Liver (tissue), 9 donors: ENCODE results near the gene RNPC3. TPM values are rescaled to one million over a fixed set of nuclear protein-coding genes. Genes with fewer than 3 reads are reported as not detected.

ENCODE experiments used
- DNase-seq: peaks from one replicate; pipeline ENCODE4 v3.0.0-alpha.2; 2017; ENCODE audit warnings: low spot score
- H3K27ac ChIP-seq, 2 donors: one replicate each; pipeline ENCODE4 v1.7.0; 2013; ENCODE audit warnings: inconsistent platforms in 2 of 2, low read length in 2 of 2, control low read depth in 1 of 2, low read depth in 1 of 2, mild to moderate bottlenecking in 1 of 2
- H3K27me3 ChIP-seq, 4 donors: one replicate each; pipeline versions ENCODE4 v1.6.1 to v1.7.0; 2013; ENCODE audit warnings: low read length in 3 of 4, inconsistent platforms in 1 of 4, mild to moderate bottlenecking in 1 of 4, moderate library complexity in 1 of 4; ENCODE audit not compliant: control insufficient read depth in 4 of 4, insufficient read depth in 4 of 4
- H3K36me3 ChIP-seq, 4 donors: one replicate each; pipeline versions ENCODE4 v1.6.1 to v1.7.0; 2013; ENCODE audit warnings: low read length in 3 of 4, mild to moderate bottlenecking in 3 of 4, low read depth in 1 of 4, moderate library complexity in 1 of 4; ENCODE audit not compliant: control insufficient read depth in 4 of 4, insufficient read depth in 3 of 4
- H3K4me1 ChIP-seq, 4 donors: one replicate each; pipeline versions ENCODE4 v1.6.1 to v1.7.0; 2013; ENCODE audit warnings: low read length in 3 of 4, mild to moderate bottlenecking in 3 of 4, moderate library complexity in 1 of 4; ENCODE audit not compliant: control insufficient read depth in 4 of 4, insufficient read depth in 4 of 4
- H3K4me3 ChIP-seq, 3 donors: one replicate each; pipeline versions ENCODE4 v1.6.1 to v1.7.0; 2013; ENCODE audit warnings: low read length in 3 of 3, control low read depth in 1 of 3, low read depth in 1 of 3, mild to moderate bottlenecking in 1 of 3
- H3K9ac ChIP-seq, 2 donors: one replicate each; pipeline ENCODE4 v1.7.0; 2013; ENCODE audit warnings: low read length in 2 of 2, mild to moderate bottlenecking in 2 of 2, moderate library complexity in 2 of 2, control low read depth in 1 of 2, low read depth in 1 of 2
- H3K9me3 ChIP-seq, 4 donors: one replicate each; pipeline versions ENCODE4 v1.6.1 to v1.7.0; 2013; ENCODE audit warnings: low read length in 3 of 4; ENCODE audit not compliant: control insufficient read depth in 4 of 4
- ATF3 ChIP-seq: IDR thresholded peaks from 2 replicates; pipeline ENCODE4 v1.6.1; 2016; ENCODE audit warnings: antibody characterized with exemption
- CTCF ChIP-seq: fragments of 150-350 bp; IDR thresholded peaks from 2 replicates; pipeline ENCODE4 v1.5.1; 2017; ENCODE audit warnings: improper control_type of control experiment, low read depth, low read length; ENCODE audit not compliant: missing input control
- EGR1 ChIP-seq, 2 donors: IDR thresholded peaks; 2 replicates each; pipeline ENCODE4 v1.6.1; 2016 to 2018; ENCODE audit warnings: antibody characterized with exemption in 2 of 2, low read depth in 2 of 2
- FOXA1 ChIP-seq: IDR thresholded peaks from 2 replicates; pipeline ENCODE4 v1.6.1; 2016; ENCODE audit warnings: antibody characterized with exemption
- FOXA2 ChIP-seq: IDR thresholded peaks from 2 replicates; pipeline ENCODE4 v1.6.1; 2016; ENCODE audit warnings: antibody characterized with exemption
- GABPA ChIP-seq, 2 donors: IDR thresholded peaks in 1 of 2; conservative IDR thresholded peaks in 1 of 2; 2 replicates each; pipeline ENCODE4 v1.6.1; 2016; ENCODE audit warnings: antibody characterized with exemption in 2 of 2, mild to moderate bottlenecking in 1 of 2, moderate library complexity in 1 of 2
- HNF4A ChIP-seq, 2 donors: conservative IDR thresholded peaks; 2 replicates each; pipeline ENCODE4 v1.6.1; 2016; ENCODE audit warnings: antibody characterized with exemption in 2 of 2, mild to moderate bottlenecking in 2 of 2
- HNF4G ChIP-seq: IDR thresholded peaks from 2 replicates; pipeline ENCODE4 v1.6.1; 2016; ENCODE audit warnings: antibody characterized with exemption
- JUND ChIP-seq, 2 donors: IDR thresholded peaks; 2 replicates each; pipeline ENCODE4 v1.6.1; 2016; ENCODE audit warnings: antibody characterized with exemption in 2 of 2
- MAX ChIP-seq: IDR thresholded peaks from 2 replicates; pipeline ENCODE4 v1.6.1; 2016; ENCODE audit warnings: antibody characterized with exemption
- NR2F2 ChIP-seq: IDR thresholded peaks from 2 replicates; pipeline ENCODE4 v1.6.1; 2016; ENCODE audit warnings: antibody characterized with exemption
- RAD21 ChIP-seq, 2 donors: IDR thresholded peaks; 2 replicates each; pipeline ENCODE4 v1.6.1; 2016; ENCODE audit warnings: antibody characterized with exemption in 2 of 2, mild to moderate bottlenecking in 2 of 2
- REST ChIP-seq: IDR thresholded peaks from 2 replicates; pipeline ENCODE4 v1.6.1; 2016; ENCODE audit warnings: antibody characterized with exemption, mild to moderate bottlenecking
- RXRA ChIP-seq, 2 donors: IDR thresholded peaks; 2 replicates each; pipeline ENCODE4 v1.6.1; 2017 to 2018; ENCODE audit warnings: antibody characterized with exemption in 2 of 2, mild to moderate bottlenecking in 1 of 2
- SP1 ChIP-seq: IDR thresholded peaks from 2 replicates; pipeline ENCODE4 v1.6.1; 2018; ENCODE audit warnings: antibody characterized with exemption, mild to moderate bottlenecking
- TAF1 ChIP-seq: conservative IDR thresholded peaks from 2 replicates; pipeline ENCODE4 v1.6.1; 2016; ENCODE audit warnings: antibody characterized with exemption, mild to moderate bottlenecking
- YY1 ChIP-seq: IDR thresholded peaks from 2 replicates; pipeline ENCODE4 v1.6.1; 2016; ENCODE audit warnings: antibody characterized with exemption, mild to moderate bottlenecking
- ZBTB33 ChIP-seq: IDR thresholded peaks from 2 replicates; pipeline ENCODE4 v1.6.1; 2016; ENCODE audit warnings: antibody characterized with exemption
- WGBS: extraction: QIAGEN DNeasy Blood & Tissue Kit; methylation state at CpG from one replicate; pipeline ENCODE4 v1.1.7; 2013; 5-methylcytosine and 5-hydroxymethylcytosine counted together
- polyA plus RNA-seq, 2 donors: library from polyadenylated mRNA; stranded (reverse) in 1 of 2; unstranded in 1 of 2; fragments of 200-250 nt in 1 of 2; fragments of >200 nt in 1 of 2; fragmentation: Nextera tagmentation in 1 of 2; extraction: Ambion mirVana in 1 of 2; gene quantifications; one replicate each; pipeline versions ENCODE4 v1.2.1 to v1.2.3, GENCODE V29; 2013 to 2015
- total RNA-seq, 2 donors: library from RNA; depleted of rRNA; stranded (reverse); fragments of >200 nt; gene quantifications; one replicate each; pipeline ENCODE4 v1.2.3, GENCODE V29; 2014
- donor health status: healthy.
- donor health status: healthy.
- donor health status: healthy.
- donor health status: healthy.
- donor health status: healthy.

Gene RNPC3
- total and polyA plus RNA-seq, 4 donors: 4.2 to 18.0 (median 9.6) TPM

- Histone ChIP-seq H3K36me3 (no peaks in the 10 kb centered on the region), H3K4me3 (no peak overlapping the region), H3K4me1 (no peaks in the 10 kb centered on the region), H3K27ac (no peak overlapping the region), H3K9ac (no peak overlapping the region), H3K27me3 (no peaks in the 10 kb centered on the region), H3K9me3 (no peaks in the 10 kb centered on the region)
- 79% methylated on average over 2 of the region's 2 CpGs for WGBS
- DNase-seq: no peak
- TF ChIP-seq FOXA1 (no peak), GABPA (IDR thresholded peaks at IDR 0.05 in 1 of 2, conservative IDR thresholded peaks at IDR 0.05 in 1 of 2) (no peak), EGR1 (IDR thresholded peaks at IDR 0.05; ENCODE audit: low read depth in 2 of 2) (no peak), MAX (no peak), CTCF (no peak), RAD21 (IDR thresholded peaks at IDR 0.05) (no peak), YY1 (no peak), HNF4A (conservative IDR thresholded peaks at IDR 0.05) (no peak), ATF3 (no peak), HNF4G (no peak), NR2F2 (no peak), ZBTB33 (no peak), REST (no peak), RXRA (IDR thresholded peaks at IDR 0.05) (no peak), FOXA2 (no peak), TAF1 (no peak), JUND (IDR thresholded peaks at IDR 0.05) (no peak), SP1 (no peak)
These were observed 29.4 kb upstream of the RNPC3 start for GRCh38 chr1:103496014-103496635.
